PC-3 (cell line): Measurements from ENCODE around the gene CYP27B1. TPM values are rescaled to one million over a fixed set of nuclear protein-coding genes. Genes with fewer than 3 reads are reported as not detected.
A peak's percentile ranks its signal among the peaks of the same experiment; 100 is the strongest.

Experiments used
- ATAC-seq: fragments of 200-7000 bp; cut with Tn5 transposase; 2 replicates; pipeline ENCODE4 v1.9.1; 2020; ENCODE audit warnings: mild to moderate bottlenecking, moderate library complexity
- BruUV-seq: library from RNA; stranded (reverse); fragments of 400-500 nt; replicated peaks from 2 replicates; lab custom pipeline; 2021; lab: Mats Ljungman, UMichigan
- CTCF ChIA-PET: fragments of 300-600 bp; sonication (Branson Sonifier 250); formaldehyde crosslinking; loops from one replicate; lab custom pipeline; 2022; ENCODE audit warnings: antibody characterized with exemption; lab: Charles Lee
- POLR2A ChIA-PET: fragments of 300-600 bp; sonication (Branson Sonifier 250); formaldehyde crosslinking; loops from one replicate; lab custom pipeline; 2022; ENCODE audit warnings: antibody characterized with exemption; ENCODE audit not compliant: unreplicated experiment; lab: Charles Lee
- DNase-seq: peaks from one replicate; pipeline ENCODE4 v3.0.0-alpha.2; 2015
- H2AFZ ChIP-seq: fragments of 300-600 bp; sonication (generic); 2 replicates; pipeline ENCODE4 v1.6.0; 2016; ENCODE audit warnings: antibody characterized with exemption, low read length
- H3F3A ChIP-seq: fragments of 300-600 bp; sonication (generic); one replicate; pipeline ENCODE4 v1.6.0; 2017; ENCODE audit warnings: antibody characterized with exemption, low read length, control low read depth, mild to moderate bottlenecking; ENCODE audit not compliant: unreplicated experiment
- H3K27ac ChIP-seq: fragments of 300-600 bp; sonication (generic); 2 replicates; pipeline ENCODE4 v1.5.1; 2016; ENCODE audit warnings: mild to moderate bottlenecking, low read length
- H3K27me3 ChIP-seq: fragments of 300-600 bp; sonication (generic); 2 replicates; pipeline ENCODE4 v1.6.1; 2016; ENCODE audit warnings: low read length, mixed read lengths
- H3K36me3 ChIP-seq: fragments of 300-600 bp; sonication (generic); 2 replicates; pipeline ENCODE4 v1.6.1; 2016; ENCODE audit warnings: low read depth, mixed run types, low read length, mixed read lengths
- H3K4me1 ChIP-seq: fragments of 300-600 bp; sonication (generic); 2 replicates; pipeline ENCODE4 v1.5.1; 2016; ENCODE audit warnings: low read length; ENCODE audit not compliant: insufficient read depth
- H3K4me2 ChIP-seq: fragments of 300-600 bp; sonication (generic); 2 replicates; pipeline ENCODE4 v1.6.0; 2016; ENCODE audit warnings: low read length
- H3K4me3 ChIP-seq: fragments of 300-600 bp; sonication (generic); 2 replicates; pipeline ENCODE4 v1.5.1; 2016; ENCODE audit warnings: mild to moderate bottlenecking, low read length, mixed read lengths
- H3K79me2 ChIP-seq: fragments of 300-600 bp; sonication (generic); 2 replicates; pipeline ENCODE4 v1.6.1; 2017; ENCODE audit warnings: low read length, mixed read lengths
- H3K9ac ChIP-seq: fragments of 300-600 bp; sonication (generic); 2 replicates; pipeline ENCODE4 v1.6.0; 2016; ENCODE audit warnings: mild to moderate bottlenecking, low read length
- H3K9me2 ChIP-seq: fragments of 300-600 bp; sonication (generic); replicated peaks from 2 replicates; pipeline ENCODE4 v1.6.1; 2016; ENCODE audit warnings: mixed run types, low read length, mixed read lengths
- H3K9me3 ChIP-seq: fragments of 300-600 bp; sonication (generic); 2 replicates; pipeline ENCODE4 v1.6.1; 2016; ENCODE audit warnings: low read length, mixed read lengths
- H4K20me1 ChIP-seq: fragments of 300-600 bp; sonication (generic); 2 replicates; pipeline ENCODE4 v1.6.1; 2016; ENCODE audit warnings: low read length, mixed read lengths
- CTCF ChIP-seq: fragments of 300-600 bp; sonication (generic); conservative IDR thresholded peaks from 2 replicates; pipeline ENCODE4 v1.5.1; 2017; ENCODE audit warnings: antibody characterized with exemption, low read depth, mild to moderate bottlenecking, low read length
- EZH2 ChIP-seq: fragments of 300-600 bp; sonication (generic); IDR thresholded peaks from one replicate; pipeline ENCODE4 v1.6.1; 2017; ENCODE audit warnings: antibody characterized with exemption, mild to moderate bottlenecking, low read length; ENCODE audit not compliant: unreplicated experiment
- EZH2phosphoT487 ChIP-seq: fragments of 300-600 bp; sonication (generic); IDR thresholded peaks from 2 replicates; pipeline ENCODE4 v1.6.1; 2018; ENCODE audit warnings: mild to moderate bottlenecking, antibody characterized with exemption, low read length, borderline replicate concordance
- intact Hi-C: fragments of 100-400 bp; cut with micrococcal nuclease; formaldehyde crosslinking; loops from 2 replicates; pipeline ENCODE4 v1.9.0; 2023
- total RNA-seq: library from RNA; depleted of rRNA; stranded (reverse); fragments of >200 nt; gene quantifications from 2 replicates; pipeline ENCODE4 v1.2.3, GENCODE V29; 2014

CYP27B1 gene
- total RNA-seq, 1 experiment from 2014 or later = 8.1 TPM

DNA sequence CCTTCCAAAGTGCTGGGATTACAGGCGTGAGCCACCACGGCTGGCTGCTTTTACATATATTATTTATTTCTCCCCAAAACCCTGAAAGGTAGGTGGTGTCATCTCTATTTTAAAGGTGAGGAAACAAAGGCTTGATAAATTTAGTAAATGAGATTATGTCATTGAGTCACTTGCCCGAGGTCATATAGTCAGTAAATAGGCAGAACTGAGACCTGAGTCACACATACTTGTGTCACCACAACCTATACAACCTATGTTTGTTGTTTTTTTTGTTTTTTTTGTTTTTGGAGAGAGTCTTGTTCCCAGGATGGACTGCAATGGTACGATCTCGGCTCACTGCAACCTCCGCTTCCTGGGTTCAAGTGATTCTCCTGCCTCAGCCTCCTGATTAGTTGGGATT lies 28.5 kb upstream of the CYP27B1 start:
- DNase-seq (peak; percentile 90), ATAC-seq (peak; percentile 83)
- no peak overlapping the region for H3K9ac ChIP-seq
- H3K4me1 ChIP-seq = peaks cover 17% of the 10 kb centered on the region
- no peak overlapping the region for H3K4me2 ChIP-seq
- no peaks in the 10 kb centered on the region for H3K27me3 ChIP-seq
- POLR2A ChIA-PET = no interaction called here
- H3K4me3 ChIP-seq = no peak overlapping the region
- H4K20me1 ChIP-seq = no peaks in the 10 kb centered on the region
- BruUV-seq = no TSS peak
- CTCF ChIA-PET = no interaction called here
- H3F3A ChIP-seq = no peaks in the 10 kb centered on the region
- no peaks in the 10 kb centered on the region for H3K9me3 ChIP-seq
- 0 out of 2 replicates have a peak, but pooled peaks cover 7% of the 10 kb centered on the region for H3K79me2 ChIP-seq
- TF ChIP-seq CTCF = no peak
- TF ChIP-seq EZH2phosphoT487 = no peak
- TF ChIP-seq EZH2 = no peak
- H3K27ac ChIP-seq = peak overlapping the region; percentile 58
- intact Hi-C loops = no loop called here
- H2AFZ ChIP-seq = no peak overlapping the region
- H3K36me3 ChIP-seq = peaks cover 29% of the 10 kb centered on the region
- no peaks in the 10 kb centered on the region for H3K9me2 ChIP-seq

DNA sequence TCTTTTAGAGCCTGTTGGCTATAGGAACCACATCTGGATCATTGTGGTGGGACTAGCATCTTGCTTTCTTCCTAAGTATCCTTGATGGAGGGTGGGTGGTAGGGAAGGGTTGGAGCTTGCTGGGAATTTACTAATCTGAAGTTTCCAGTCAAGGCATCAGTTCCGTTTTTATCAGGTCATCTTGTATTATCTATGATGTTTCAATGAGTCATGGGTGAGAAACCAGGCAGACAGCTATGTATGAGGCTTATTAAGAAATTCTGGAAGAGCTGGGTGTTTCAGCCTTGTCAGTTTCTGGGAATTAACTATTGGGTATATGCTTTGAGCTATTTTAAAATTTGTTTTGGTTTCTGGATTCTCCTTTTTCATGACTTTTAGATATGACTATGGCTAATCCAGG lies 27.0 kb upstream of the CYP27B1 start:
- H3K4me1 ChIP-seq = peaks cover 17% of the 10 kb centered on the region
- no peaks in the 10 kb centered on the region for H3K27me3 ChIP-seq
- CTCF ChIA-PET = interaction anchor here (0.7 kb wide), 1 partner anchor 11 kb away, joined by 3 read pairs; the partner anchor contains the start of gene TSFM
- H3F3A ChIP-seq = no peaks in the 10 kb centered on the region
- POLR2A ChIA-PET = no interaction called here
- peaks cover 38% of the 10 kb centered on the region for H3K36me3 ChIP-seq
- no peak overlapping the region for H2AFZ ChIP-seq
- H3K9me3 ChIP-seq = no peaks in the 10 kb centered on the region
- intact Hi-C loops = no loop called here
- H3K4me3 ChIP-seq = peak overlapping the region; percentile 3; the same call in 1 of the 2 replicates
- peak overlapping the region; percentile 58 for H3K4me2 ChIP-seq
- H3K9ac ChIP-seq = peak overlapping the region; percentile 17; the same call in 1 of the 2 replicates
- H3K79me2 ChIP-seq = peaks cover 14% of the 10 kb centered on the region; the same call in 1 of the 2 replicates
- no peaks in the 10 kb centered on the region for H3K9me2 ChIP-seq
- TF ChIP-seq CTCF (no peak), EZH2 (no peak), EZH2phosphoT487 (no peak)
- H3K27ac ChIP-seq = peak overlapping the region; percentile 71
- H4K20me1 ChIP-seq = no peaks in the 10 kb centered on the region
- DNase-seq (peak; percentile 82), ATAC-seq (peak; percentile 86)
- BruUV-seq = no TSS peak

GRCh38 chr12:57783861-57784260 lies 17.0 kb upstream of the CYP27B1 start:
- H3K79me2 ChIP-seq = peaks cover 31% of the 10 kb centered on the region
- H3K4me2 ChIP-seq = peak overlapping the region; percentile 91
- ChIA-PET POLR2A (interaction anchor here (0.6 kb wide), 1 partner anchor 523 kb away, joined by 3 read pairs; no protein-coding TSS in a partner anchor), CTCF (no interaction called here)
- ATAC-seq (no peak), DNase-seq (no peak)
- no peaks in the 10 kb centered on the region for H3K27me3 ChIP-seq
- no peak overlapping the region for H3K27ac ChIP-seq
- TF ChIP-seq CTCF = no peak
- TF ChIP-seq EZH2 = no peak
- TF ChIP-seq EZH2phosphoT487 = no peak
- intact Hi-C loops = no loop called here
- peaks cover 18% of the 10 kb centered on the region for H3K36me3 ChIP-seq
- no peaks in the 10 kb centered on the region for H3F3A ChIP-seq
- H2AFZ ChIP-seq = no peak overlapping the region
- peak overlapping the region; percentile 93 for H3K4me3 ChIP-seq
- no peaks in the 10 kb centered on the region for H3K9me3 ChIP-seq
- H3K9ac ChIP-seq = no peak overlapping the region
- no peaks in the 10 kb centered on the region for H3K9me2 ChIP-seq
- H4K20me1 ChIP-seq = no peaks in the 10 kb centered on the region
- no TSS peak for BruUV-seq
- H3K4me1 ChIP-seq = peaks cover 6% of the 10 kb centered on the region; the same call in 1 of the 2 replicates
